Measurements from ENCODE around the gene BCS1L. TPM values are rescaled to one million over a fixed set of nuclear protein-coding genes. Genes with fewer than 3 reads are reported as not detected.

Gene BCS1L
- total RNA-seq, result 45.9 and 60.5 TPM in 2 replicates

GRCh38 chr2:218659258-218659987, at the start of gene BCS1L, which contains the start of gene ZNF142:
BCS1L (plus strand) TSS chr2:218659683; CDS start chr2:218660988, 1,305 bp downstream.
ZNF142 (minus strand) TSS chr2:218659623; CDS start chr2:218656429, 3,194 bp downstream.

GRCh38 chr2:218671654-218672566, 12.4 kb downstream of the BCS1L start, which contains the start of the genes RNF25 and STK36:
RNF25 (minus strand) TSS chr2:218672002; CDS start chr2:218671970, 32 bp downstream.
STK36 (plus strand) TSS chr2:218672086; CDS start chr2:218672830, 744 bp downstream.

GRCh38 chr2:218710687-218711549, 51.4 kb downstream of the BCS1L start, which contains the start of gene TTLL4:
TTLL4 (plus strand) TSS chr2:218710835; CDS start chr2:218737677, 26,842 bp downstream.

Other genes starting within 250 kb of the BCS1L start
- under 0.01 TPM in 1 of 2 replicates, not detected in the other for gene VIL1, start 240.6 kb upstream of the BCS1L start, total RNA-seq
- gene USP37, start 91.3 kb upstream of the BCS1L start, total RNA-seq, result 14.0 and 16.2 TPM in 2 replicates
- gene CNOT9, start 90.8 kb upstream of the BCS1L start, total RNA-seq, result 47.2 and 57.8 TPM in 2 replicates
- 0.71 and 1.0 TPM in 2 replicates for gene PLCD4, start 51.8 kb upstream of the BCS1L start, total RNA-seq
- gene ZNF142, start 60 bp upstream of the BCS1L start, total RNA-seq, result 6.5 and 19.0 TPM in 2 replicates
- 23.6 and 35.5 TPM in 2 replicates for gene RNF25, start 12.3 kb downstream of the BCS1L start, total RNA-seq
- 3.8 and 14.2 TPM in 2 replicates for gene STK36, start 12.4 kb downstream of the BCS1L start, total RNA-seq
- gene TTLL4, start 51.2 kb downstream of the BCS1L start, total RNA-seq, result 7.9 and 13.0 TPM in 2 replicates
- 0.34 and 0.64 TPM in 2 replicates for gene CYP27A1, start 122.5 kb downstream of the BCS1L start, total RNA-seq
- gene PRKAG3, start 172.1 kb downstream of the BCS1L start, total RNA-seq, result not detected in 2 replicates
- gene WNT6, start 200.1 kb downstream of the BCS1L start, total RNA-seq, result not detected in 2 replicates
- gene WNT10A, start 221.2 kb downstream of the BCS1L start, total RNA-seq, result 1.0 and 7.5 TPM in 2 replicates